ENCODE measurements around the gene FAM3D.
"Not testable (repeated sequence)": the region's sequence is repeated elsewhere in the genome, so short reads cannot be mapped to it uniquely, and the experiment has no call there.

The FAM3D gene

DNA sequence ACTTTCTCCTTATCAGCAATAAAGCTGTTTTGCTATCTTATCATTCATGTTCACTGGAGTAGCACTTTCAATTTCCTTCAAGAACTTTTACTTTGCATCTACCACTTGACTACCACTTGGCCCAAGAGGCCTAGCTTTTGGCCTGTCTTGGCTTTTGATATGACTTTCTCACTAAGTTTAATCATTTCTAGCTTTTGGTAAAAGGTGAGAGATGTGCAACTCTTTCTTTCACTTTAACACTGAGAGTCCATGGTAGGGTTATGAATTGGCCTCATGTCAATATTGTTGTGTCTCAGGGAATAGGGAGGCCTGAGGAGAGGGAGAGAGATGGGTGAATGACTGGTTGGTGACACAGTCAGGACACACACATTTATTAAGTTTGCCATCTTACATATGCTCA is 31.0 kb upstream of the FAM3D start:
- TF ChIP-seq, protein P1, sequence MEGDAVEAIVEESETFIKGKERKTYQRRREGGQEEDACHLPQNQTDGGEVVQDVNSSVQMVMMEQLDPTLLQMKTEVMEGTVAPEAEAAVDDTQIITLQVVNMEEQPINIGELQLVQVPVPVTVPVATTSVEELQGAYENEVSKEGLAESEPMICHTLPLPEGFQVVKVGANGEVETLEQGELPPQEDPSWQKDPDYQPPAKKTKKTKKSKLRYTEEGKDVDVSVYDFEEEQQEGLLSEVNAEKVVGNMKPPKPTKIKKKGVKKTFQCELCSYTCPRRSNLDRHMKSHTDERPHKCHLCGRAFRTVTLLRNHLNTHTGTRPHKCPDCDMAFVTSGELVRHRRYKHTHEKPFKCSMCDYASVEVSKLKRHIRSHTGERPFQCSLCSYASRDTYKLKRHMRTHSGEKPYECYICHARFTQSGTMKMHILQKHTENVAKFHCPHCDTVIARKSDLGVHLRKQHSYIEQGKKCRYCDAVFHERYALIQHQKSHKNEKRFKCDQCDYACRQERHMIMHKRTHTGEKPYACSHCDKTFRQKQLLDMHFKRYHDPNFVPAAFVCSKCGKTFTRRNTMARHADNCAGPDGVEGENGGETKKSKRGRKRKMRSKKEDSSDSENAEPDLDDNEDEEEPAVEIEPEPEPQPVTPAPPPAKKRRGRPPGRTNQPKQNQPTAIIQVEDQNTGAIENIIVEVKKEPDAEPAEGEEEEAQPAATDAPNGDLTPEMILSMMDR (conservative IDR thresholded peaks at IDR 0.05; ENCODE audit: low read depth, low read length) = no peak
- H3K4me2 ChIP-seq = no peak overlapping the region

DNA sequence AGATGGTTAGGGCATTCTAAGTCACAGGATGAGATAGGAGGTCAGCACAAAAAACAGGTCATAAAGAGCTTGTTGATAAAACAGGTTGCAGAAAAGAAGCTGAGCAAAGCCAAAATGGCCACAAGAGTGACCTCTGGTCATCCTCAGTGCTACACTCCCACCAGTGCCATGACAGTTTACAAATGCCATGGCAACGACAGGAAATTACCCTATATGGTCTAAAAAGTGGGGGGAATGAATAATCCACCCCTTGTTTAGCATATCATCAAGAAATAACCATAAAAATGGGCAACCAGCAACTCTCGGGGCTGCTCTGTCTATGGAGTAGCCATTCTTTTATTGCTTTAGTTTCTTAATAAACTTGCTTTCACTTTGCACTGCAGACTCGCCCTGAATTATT is 30.2 kb upstream of the FAM3D start:
- H3K9ac ChIP-seq; H3K27ac ChIP-seq; H3K36me3 ChIP-seq (ENCODE audit: insufficient read depth); H4K20me1 ChIP-seq (ENCODE audit: insufficient read depth); H3K4me3 ChIP-seq (IDR thresholded peaks at IDR 0.05; ENCODE audit: insufficient read depth, low read depth, low read length); H3K4me2 ChIP-seq; H3K4me1 ChIP-seq (ENCODE audit: low read depth, poor library complexity, severe bottlenecking); H2AFZ ChIP-seq (ENCODE audit: low read depth); H3K79me2 ChIP-seq (ENCODE audit: insufficient read depth, low read depth); H3K27me3 ChIP-seq (ENCODE audit: insufficient read depth, low read depth): not testable (repeated sequence)

More for the DNA sequence above, 31.0 kb upstream of the FAM3D start:
- Histone ChIP-seq H2AFZ (ENCODE audit: low read depth) (no peak overlapping the region), H3K4me3 (IDR thresholded peaks at IDR 0.05; ENCODE audit: insufficient read depth, low read depth, low read length) (no peak overlapping the region), H3K79me2 (ENCODE audit: insufficient read depth, low read depth) (no peaks in the 10 kb centered on the region), H4K20me1 (ENCODE audit: insufficient read depth) (no peaks in the 10 kb centered on the region), H3K36me3 (ENCODE audit: insufficient read depth) (no peaks in the 10 kb centered on the region), H3K4me1 (ENCODE audit: low read depth, poor library complexity, severe bottlenecking) (no peaks in the 10 kb centered on the region), H3K27me3 (ENCODE audit: insufficient read depth, low read depth) (no peaks in the 10 kb centered on the region), H3K27ac (no peak overlapping the region), H3K9ac (no peak overlapping the region)

DNA sequence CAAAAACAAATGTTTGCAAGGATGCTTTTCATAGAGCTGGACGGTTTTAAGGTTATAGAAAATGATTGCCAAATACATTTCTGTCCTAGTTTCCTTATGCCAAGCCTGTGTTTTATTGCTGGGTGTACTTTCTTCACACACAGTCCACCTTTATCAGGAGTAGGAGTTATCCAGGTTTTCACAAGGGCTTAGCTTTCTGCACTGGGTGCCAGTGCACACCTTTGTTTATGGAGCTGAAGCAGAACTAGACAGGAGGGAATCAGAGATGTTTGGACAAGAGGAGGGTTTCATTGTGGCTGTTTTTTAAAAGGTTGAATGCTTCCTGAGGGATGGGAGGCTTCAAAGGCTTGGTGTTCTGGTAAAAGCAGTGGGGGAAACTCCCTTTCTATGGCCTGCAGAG is 29.5 kb upstream of the FAM3D start:
- no peak overlapping the region for H3K9ac ChIP-seq
- no peak overlapping the region for H3K27ac ChIP-seq
- no peaks in the 10 kb centered on the region for H3K36me3 ChIP-seq (ENCODE audit: insufficient read depth)
- H3K4me2 ChIP-seq = no peak overlapping the region
- no peaks in the 10 kb centered on the region for H3K79me2 ChIP-seq (ENCODE audit: insufficient read depth, low read depth)
- no peaks in the 10 kb centered on the region for H4K20me1 ChIP-seq (ENCODE audit: insufficient read depth)
- no peak overlapping the region for H2AFZ ChIP-seq (ENCODE audit: low read depth)
- H3K4me3 ChIP-seq (IDR thresholded peaks at IDR 0.05; ENCODE audit: insufficient read depth, low read depth, low read length) = no peak overlapping the region
- H3K27me3 ChIP-seq (ENCODE audit: insufficient read depth, low read depth) = no peaks in the 10 kb centered on the region
- TF ChIP-seq, protein P1 (conservative IDR thresholded peaks at IDR 0.05; ENCODE audit: low read depth, low read length) = no peak
- no peaks in the 10 kb centered on the region for H3K4me1 ChIP-seq (ENCODE audit: low read depth, poor library complexity, severe bottlenecking)

DNA sequence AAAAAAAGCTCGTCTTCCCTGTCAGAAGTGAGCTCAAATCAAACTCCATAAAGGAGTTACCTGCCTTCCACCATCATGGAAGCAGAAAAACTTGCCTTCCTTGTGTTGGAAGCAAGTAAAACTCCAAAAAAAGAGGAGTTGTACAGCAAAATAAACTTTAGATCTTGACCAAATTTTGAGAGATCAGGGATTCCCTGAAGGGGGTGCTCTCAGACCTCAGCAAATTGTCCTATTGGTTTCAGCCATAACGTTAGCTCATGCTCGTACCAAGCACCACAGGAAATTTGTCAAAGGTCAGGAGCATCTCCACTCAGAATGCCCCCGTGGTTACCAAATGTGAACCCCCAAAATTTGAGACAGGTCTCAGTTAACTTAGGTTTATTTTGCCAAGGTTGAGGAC is 28.7 kb upstream of the FAM3D start:
- H3K36me3 ChIP-seq (ENCODE audit: insufficient read depth); H3K4me1 ChIP-seq (ENCODE audit: low read depth, poor library complexity, severe bottlenecking); H3K79me2 ChIP-seq (ENCODE audit: insufficient read depth, low read depth); H3K4me3 ChIP-seq (IDR thresholded peaks at IDR 0.05; ENCODE audit: insufficient read depth, low read depth, low read length); H2AFZ ChIP-seq (ENCODE audit: low read depth); H3K27ac ChIP-seq; H3K27me3 ChIP-seq (ENCODE audit: insufficient read depth, low read depth); H3K4me2 ChIP-seq; H4K20me1 ChIP-seq (ENCODE audit: insufficient read depth); H3K9ac ChIP-seq: not testable (repeated sequence)

DNA sequence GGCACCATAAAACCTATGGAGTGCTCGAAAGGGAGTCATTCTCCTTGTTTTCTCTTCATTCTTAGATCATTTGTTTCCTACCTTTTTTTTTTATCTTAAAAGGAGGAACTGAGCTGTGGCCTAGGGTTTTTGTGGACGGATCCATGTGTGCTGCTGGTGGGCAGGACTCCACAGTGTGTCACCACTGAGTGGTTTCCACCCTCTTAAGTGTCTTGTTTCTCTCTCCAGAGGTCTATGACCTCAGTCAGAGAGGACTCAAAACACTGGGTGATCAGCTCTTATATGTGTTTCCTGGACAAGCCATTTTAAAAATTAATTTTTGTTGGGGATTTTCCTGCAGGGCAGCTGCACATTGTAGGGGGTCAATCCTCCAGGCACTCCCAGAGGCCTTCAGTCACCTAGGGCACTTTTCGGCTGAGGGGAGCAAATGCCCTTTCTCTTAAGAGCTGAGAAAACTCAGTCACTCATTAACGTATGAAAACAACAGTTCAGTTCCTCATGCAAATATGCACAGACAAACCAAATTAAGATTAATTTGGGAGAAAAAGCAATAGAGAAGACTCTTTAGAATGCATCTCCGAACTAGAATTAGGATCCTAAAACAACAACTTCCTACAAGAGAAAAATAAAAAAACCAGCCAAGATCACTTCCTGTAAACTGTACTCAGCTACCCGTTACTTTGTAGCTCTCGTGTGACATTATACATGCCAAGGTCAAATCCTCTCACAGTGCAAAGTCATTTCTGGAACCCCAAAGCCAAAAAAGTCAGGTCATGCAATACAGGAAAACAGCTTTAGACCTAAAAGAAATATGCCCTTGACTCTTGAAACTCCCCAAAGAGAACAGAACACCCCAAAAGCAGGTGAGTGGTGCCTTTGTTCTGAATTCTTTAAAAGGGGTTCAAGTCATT is 27.6 kb upstream of the FAM3D start:
- Histone ChIP-seq H3K27ac (no peak overlapping the region), H3K27me3 (ENCODE audit: insufficient read depth, low read depth) (no peaks in the 10 kb centered on the region), H3K79me2 (ENCODE audit: insufficient read depth, low read depth) (no peaks in the 10 kb centered on the region), H4K20me1 (ENCODE audit: insufficient read depth) (no peaks in the 10 kb centered on the region), H2AFZ (ENCODE audit: low read depth) (no peak overlapping the region), H3K4me2 (no peak overlapping the region), H3K4me1 (ENCODE audit: low read depth, poor library complexity, severe bottlenecking) (no peaks in the 10 kb centered on the region), H3K36me3 (ENCODE audit: insufficient read depth) (no peaks in the 10 kb centered on the region), H3K9ac (no peak overlapping the region), H3K4me3 (IDR thresholded peaks at IDR 0.05; ENCODE audit: insufficient read depth, low read depth, low read length) (no peak overlapping the region)
- TF ChIP-seq, protein P1 (conservative IDR thresholded peaks at IDR 0.05; ENCODE audit: low read depth, low read length) = no peak
